Measurements from ENCODE around the gene SAE1. TPM values are rescaled to one million over a fixed set of nuclear protein-coding genes. Genes with fewer than 3 reads are reported as not detected.

SAE1 gene
- total and polyA plus RNA-seq, 10 of the 15 experiments (the other 5 are each of a cell fraction or from before 2014, with no cell fraction given) = 62.0 to 246 (median 148) TPM

DNA sequence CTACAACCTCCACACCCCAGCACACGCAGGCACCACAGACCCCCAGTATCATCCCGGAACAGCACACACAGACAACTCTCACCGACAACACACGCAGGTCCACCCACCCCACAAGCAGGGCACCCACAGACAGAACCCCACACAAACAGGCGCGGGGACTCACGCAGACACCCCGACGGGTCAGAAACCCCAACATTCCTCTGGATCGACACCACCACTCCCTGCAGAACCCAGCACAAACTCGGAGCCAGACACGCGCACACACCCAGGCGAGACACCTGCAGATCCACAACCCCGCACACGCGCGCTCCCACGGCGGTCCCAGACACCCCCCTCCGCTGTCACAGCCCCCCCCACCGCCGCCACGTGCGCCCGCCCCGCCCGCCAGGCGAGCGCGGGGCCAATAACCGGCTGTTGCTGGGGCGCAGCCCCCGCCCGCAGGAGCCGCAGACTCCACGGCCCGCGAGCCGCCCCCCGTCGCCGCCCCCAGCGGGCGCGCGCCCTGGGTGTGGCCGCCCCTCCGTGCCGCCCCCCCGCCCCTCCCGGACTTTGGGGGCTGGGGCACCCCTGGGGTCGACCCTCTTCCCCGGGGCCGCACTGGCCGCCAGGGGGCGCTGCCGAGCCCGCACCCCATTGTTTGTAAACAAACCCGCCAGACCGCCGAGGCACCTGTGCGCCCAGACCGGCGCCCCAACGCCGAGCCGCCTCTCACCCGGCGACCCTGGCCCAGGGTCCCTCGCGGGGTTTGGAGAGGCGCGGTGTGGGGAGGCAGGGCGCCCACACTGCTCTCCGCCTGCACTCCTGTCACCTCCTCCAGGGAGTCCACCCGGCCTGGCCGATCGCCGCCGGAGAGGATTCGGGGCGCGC is 99.7 kb downstream of the SAE1 start (continued):
- TF ChIP-seq RAD21 (IDR thresholded peaks at IDR 0.05; ENCODE audit: insufficient read depth, low read depth, low read length) (0 out of 2 replicates have a peak, but pooled peaks have one; percentile 10), SRF (IDR thresholded peaks at IDR 0.05; ENCODE audit: low read depth in 2 of 2, low read length in 2 of 2) (no peak), NR2F1 (conservative IDR thresholded peaks at IDR 0.05) (peak; percentile 76), NFIC (IDR thresholded peaks at IDR 0.05; ENCODE audit: low read depth, low read length) (no peak), MTA3 (IDR thresholded peaks at IDR 0.05; ENCODE audit: borderline replicate concordance, low read length) (no peak), PAX5 (IDR thresholded peaks at IDR 0.05; ENCODE audit: borderline replicate concordance, low read depth, low read length) (no peak), MXI1 (IDR thresholded peaks at IDR 0.05; ENCODE audit: low read depth, low read length) (no peak; the same call in 1 of the 2 replicates), HDAC2 (IDR thresholded peaks at IDR 0.05) (no peak), MYC (IDR thresholded peaks at IDR 0.05; ENCODE audit: insufficient read depth, insufficient read length, insufficient replicate concordance, low read length, severe bottlenecking) (no peak), CREM (IDR thresholded peaks at IDR 0.05; ENCODE audit: low read depth) (peak; percentile 27; the same call in 1 of the 2 replicates), ESRRA (IDR thresholded peaks at IDR 0.05; ENCODE audit: low read length) (no peak), POLR2AphosphoS2 (IDR thresholded peaks at IDR 0.05; ENCODE audit: low read depth, low read length) (no peak; the same call in 1 of the 2 replicates), SREBF2 (IDR thresholded peaks at IDR 0.05; ENCODE audit: low read length) (no peak), KAT2A (conservative IDR thresholded peaks at IDR 0.05; ENCODE audit: control insufficient read depth, low read depth, low read length) (no peak), FOS (IDR thresholded peaks at IDR 0.05; ENCODE audit: borderline replicate concordance, extremely low read depth, insufficient read length) (no peak), EP300 (IDR thresholded peaks at IDR 0.05; ENCODE audit: borderline replicate concordance in 1 of 2, control insufficient read depth in 1 of 2, low read depth in 2 of 2, low read length in 2 of 2) (no peak), YY1 (IDR thresholded peaks at IDR 0.05; ENCODE audit: low read depth, low read length) (peak; percentile 60; the same call in 1 of the 2 replicates)
- TF ChIP-seq, protein P1, sequence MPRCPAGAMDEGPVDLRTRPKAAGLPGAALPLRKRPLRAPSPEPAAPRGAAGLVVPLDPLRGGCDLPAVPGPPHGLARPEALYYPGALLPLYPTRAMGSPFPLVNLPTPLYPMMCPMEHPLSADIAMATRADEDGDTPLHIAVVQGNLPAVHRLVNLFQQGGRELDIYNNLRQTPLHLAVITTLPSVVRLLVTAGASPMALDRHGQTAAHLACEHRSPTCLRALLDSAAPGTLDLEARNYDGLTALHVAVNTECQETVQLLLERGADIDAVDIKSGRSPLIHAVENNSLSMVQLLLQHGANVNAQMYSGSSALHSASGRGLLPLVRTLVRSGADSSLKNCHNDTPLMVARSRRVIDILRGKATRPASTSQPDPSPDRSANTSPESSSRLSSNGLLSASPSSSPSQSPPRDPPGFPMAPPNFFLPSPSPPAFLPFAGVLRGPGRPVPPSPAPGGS (IDR thresholded peaks at IDR 0.05; ENCODE audit: borderline replicate concordance, insufficient read depth, low read depth, low read length, poor library complexity, severe bottlenecking) = peak; percentile 11
- TF ChIP-seq, protein P2, sequence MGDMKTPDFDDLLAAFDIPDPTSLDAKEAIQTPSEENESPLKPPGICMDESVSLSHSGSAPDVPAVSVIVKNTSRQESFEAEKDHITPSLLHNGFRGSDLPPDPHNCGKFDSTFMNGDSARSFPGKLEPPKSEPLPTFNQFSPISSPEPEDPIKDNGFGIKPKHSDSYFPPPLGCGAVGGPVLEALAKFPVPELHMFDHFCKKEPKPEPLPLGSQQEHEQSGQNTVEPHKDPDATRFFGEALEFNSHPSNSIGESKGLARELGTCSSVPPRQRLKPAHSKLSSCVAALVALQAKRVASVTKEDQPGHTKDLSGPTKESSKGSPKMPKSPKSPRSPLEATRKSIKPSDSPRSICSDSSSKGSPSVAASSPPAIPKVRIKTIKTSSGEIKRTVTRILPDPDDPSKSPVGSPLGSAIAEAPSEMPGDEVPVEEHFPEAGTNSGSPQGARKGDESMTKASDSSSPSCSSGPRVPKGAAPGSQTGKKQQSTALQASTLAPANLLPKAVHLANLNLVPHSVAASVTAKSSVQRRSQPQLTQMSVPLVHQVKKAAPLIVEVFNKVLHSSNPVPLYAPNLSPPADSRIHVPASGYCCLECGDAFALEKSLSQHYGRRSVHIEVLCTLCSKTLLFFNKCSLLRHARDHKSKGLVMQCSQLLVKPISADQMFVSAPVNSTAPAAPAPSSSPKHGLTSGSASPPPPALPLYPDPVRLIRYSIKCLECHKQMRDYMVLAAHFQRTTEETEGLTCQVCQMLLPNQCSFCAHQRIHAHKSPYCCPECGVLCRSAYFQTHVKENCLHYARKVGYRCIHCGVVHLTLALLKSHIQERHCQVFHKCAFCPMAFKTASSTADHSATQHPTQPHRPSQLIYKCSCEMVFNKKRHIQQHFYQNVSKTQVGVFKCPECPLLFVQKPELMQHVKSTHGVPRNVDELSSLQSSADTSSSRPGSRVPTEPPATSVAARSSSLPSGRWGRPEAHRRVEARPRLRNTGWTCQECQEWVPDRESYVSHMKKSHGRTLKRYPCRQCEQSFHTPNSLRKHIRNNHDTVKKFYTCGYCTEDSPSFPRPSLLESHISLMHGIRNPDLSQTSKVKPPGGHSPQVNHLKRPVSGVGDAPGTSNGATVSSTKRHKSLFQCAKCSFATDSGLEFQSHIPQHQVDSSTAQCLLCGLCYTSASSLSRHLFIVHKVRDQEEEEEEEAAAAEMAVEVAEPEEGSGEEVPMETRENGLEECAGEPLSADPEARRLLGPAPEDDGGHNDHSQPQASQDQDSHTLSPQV (IDR thresholded peaks at IDR 0.05) = peak; percentile 65; the same call in 1 of the 2 replicates
- TF ChIP-seq, protein P3, sequence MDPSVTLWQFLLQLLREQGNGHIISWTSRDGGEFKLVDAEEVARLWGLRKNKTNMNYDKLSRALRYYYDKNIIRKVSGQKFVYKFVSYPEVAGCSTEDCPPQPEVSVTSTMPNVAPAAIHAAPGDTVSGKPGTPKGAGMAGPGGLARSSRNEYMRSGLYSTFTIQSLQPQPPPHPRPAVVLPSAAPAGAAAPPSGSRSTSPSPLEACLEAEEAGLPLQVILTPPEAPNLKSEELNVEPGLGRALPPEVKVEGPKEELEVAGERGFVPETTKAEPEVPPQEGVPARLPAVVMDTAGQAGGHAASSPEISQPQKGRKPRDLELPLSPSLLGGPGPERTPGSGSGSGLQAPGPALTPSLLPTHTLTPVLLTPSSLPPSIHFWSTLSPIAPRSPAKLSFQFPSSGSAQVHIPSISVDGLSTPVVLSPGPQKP (IDR thresholded peaks at IDR 0.05; ENCODE audit: low read depth, low read length) = no peak
- TF ChIP-seq, protein P4, sequence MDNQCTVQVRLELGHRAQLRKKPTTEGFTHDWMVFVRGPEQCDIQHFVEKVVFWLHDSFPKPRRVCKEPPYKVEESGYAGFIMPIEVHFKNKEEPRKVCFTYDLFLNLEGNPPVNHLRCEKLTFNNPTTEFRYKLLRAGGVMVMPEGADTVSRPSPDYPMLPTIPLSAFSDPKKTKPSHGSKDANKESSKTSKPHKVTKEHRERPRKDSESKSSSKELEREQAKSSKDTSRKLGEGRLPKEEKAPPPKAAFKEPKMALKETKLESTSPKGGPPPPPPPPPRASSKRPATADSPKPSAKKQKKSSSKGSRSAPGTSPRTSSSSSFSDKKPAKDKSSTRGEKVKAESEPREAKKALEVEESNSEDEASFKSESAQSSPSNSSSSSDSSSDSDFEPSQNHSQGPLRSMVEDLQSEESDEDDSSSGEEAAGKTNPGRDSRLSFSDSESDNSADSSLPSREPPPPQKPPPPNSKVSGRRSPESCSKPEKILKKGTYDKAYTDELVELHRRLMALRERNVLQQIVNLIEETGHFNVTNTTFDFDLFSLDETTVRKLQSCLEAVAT (IDR thresholded peaks at IDR 0.05) = peak; percentile 54

Data from GM12878 (cell line).